ENCODE measurements around the gene IPO7. TPM values are rescaled to one million over a fixed set of nuclear protein-coding genes. Genes with fewer than 3 reads are reported as not detected.

The IPO7 gene
- total and polyA plus RNA-seq, 2 of the 13 experiments (the other 11 are each of a cell fraction or from before 2014, with no cell fraction given): 59.4 to 98.4 TPM

DNA sequence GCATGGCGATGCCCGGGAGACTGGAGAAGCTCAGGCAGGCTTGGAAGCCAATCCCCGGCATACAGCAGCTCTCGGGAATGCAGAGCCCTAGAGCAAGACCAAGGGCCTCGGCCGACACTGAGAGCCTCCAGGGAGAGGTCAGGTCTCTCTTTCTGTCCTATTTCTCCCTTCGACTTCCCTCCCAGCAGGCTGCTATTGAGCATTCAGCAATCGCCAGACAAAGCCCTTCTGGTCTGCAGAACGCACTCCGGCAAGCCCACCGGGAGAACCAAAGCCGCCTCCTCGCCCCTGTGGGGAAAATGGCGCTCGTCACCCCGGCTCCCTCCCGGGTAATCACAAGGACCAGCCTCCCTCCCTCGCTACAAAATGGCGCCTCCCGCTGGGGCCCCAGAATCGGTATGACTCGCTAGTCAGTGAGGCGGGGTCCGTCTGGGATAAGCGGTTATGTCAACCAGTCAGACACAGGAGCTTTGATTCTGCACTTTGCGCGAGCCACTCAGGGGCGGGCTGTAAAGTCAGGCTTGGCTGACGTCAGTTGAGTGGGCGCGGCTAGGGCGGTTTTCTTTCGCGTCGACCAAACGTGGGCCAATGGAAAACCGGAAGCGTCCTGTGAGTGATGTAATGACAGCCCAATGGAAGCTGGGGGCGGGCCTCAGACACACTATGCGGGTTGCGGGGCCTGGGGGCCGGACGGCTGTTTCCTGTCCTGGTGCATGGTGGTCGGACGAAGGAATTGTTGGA is 76.0 kb downstream of the IPO7 start, which contains the start of gene ZNF143 (continued):
- no peak for TF ChIP-seq IKZF4 (CRISPR knock-in tag; IDR thresholded peaks at IDR 0.05; ENCODE audit: borderline replicate concordance, low read depth, not compliant biosample characterization)
- TF ChIP-seq ZNF556 (CRISPR knock-in tag; IDR thresholded peaks at IDR 0.05; ENCODE audit: borderline replicate concordance): 0 out of 2 replicates have a peak, but pooled peaks have one; percentile 59
- TF ChIP-seq RNF2 (conservative IDR thresholded peaks at IDR 0.05; ENCODE audit: low read depth): no peak
- TF ChIP-seq, protein P1, sequence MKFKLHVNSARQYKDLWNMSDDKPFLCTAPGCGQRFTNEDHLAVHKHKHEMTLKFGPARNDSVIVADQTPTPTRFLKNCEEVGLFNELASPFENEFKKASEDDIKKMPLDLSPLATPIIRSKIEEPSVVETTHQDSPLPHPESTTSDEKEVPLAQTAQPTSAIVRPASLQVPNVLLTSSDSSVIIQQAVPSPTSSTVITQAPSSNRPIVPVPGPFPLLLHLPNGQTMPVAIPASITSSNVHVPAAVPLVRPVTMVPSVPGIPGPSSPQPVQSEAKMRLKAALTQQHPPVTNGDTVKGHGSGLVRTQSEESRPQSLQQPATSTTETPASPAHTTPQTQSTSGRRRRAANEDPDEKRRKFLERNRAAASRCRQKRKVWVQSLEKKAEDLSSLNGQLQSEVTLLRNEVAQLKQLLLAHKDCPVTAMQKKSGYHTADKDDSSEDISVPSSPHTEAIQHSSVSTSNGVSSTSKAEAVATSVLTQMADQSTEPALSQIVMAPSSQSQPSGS (CRISPR knock-in tag; IDR thresholded peaks at IDR 0.05): peak; percentile 56; the same call in 1 of the 2 replicates
- TF ChIP-seq, protein P2, sequence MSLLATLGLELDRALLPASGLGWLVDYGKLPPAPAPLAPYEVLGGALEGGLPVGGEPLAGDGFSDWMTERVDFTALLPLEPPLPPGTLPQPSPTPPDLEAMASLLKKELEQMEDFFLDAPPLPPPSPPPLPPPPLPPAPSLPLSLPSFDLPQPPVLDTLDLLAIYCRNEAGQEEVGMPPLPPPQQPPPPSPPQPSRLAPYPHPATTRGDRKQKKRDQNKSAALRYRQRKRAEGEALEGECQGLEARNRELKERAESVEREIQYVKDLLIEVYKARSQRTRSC (CRISPR knock-in tag; IDR thresholded peaks at IDR 0.05; ENCODE audit: low read depth): no peak
- 0 out of 2 replicates have a peak, but pooled peaks have one; percentile 10 for TF ChIP-seq ZNF761 (CRISPR knock-in tag; conservative IDR thresholded peaks at IDR 0.05)
- no peak for TF ChIP-seq KLF13 (CRISPR knock-in tag; IDR thresholded peaks at IDR 0.05)
- TF ChIP-seq ZZZ3 (CRISPR knock-in tag; IDR thresholded peaks at IDR 0.05; ENCODE audit: borderline replicate concordance): no peak; the same call in 1 of the 2 replicates
- TF ChIP-seq ZNF782 (CRISPR knock-in tag; IDR thresholded peaks at IDR 0.05; ENCODE audit: borderline replicate concordance): no peak
- no peak for TF ChIP-seq ZMYM2 (CRISPR knock-in tag; IDR thresholded peaks at IDR 0.05)
- TF ChIP-seq, protein P3, sequence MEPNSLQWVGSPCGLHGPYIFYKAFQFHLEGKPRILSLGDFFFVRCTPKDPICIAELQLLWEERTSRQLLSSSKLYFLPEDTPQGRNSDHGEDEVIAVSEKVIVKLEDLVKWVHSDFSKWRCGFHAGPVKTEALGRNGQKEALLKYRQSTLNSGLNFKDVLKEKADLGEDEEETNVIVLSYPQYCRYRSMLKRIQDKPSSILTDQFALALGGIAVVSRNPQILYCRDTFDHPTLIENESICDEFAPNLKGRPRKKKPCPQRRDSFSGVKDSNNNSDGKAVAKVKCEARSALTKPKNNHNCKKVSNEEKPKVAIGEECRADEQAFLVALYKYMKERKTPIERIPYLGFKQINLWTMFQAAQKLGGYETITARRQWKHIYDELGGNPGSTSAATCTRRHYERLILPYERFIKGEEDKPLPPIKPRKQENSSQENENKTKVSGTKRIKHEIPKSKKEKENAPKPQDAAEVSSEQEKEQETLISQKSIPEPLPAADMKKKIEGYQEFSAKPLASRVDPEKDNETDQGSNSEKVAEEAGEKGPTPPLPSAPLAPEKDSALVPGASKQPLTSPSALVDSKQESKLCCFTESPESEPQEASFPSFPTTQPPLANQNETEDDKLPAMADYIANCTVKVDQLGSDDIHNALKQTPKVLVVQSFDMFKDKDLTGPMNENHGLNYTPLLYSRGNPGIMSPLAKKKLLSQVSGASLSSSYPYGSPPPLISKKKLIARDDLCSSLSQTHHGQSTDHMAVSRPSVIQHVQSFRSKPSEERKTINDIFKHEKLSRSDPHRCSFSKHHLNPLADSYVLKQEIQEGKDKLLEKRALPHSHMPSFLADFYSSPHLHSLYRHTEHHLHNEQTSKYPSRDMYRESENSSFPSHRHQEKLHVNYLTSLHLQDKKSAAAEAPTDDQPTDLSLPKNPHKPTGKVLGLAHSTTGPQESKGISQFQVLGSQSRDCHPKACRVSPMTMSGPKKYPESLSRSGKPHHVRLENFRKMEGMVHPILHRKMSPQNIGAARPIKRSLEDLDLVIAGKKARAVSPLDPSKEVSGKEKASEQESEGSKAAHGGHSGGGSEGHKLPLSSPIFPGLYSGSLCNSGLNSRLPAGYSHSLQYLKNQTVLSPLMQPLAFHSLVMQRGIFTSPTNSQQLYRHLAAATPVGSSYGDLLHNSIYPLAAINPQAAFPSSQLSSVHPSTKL (CRISPR knock-in tag; IDR thresholded peaks at IDR 0.05): no peak; the same call in 1 of the 2 replicates
- no peak for TF ChIP-seq TP53 (CRISPR knock-in tag; conservative IDR thresholded peaks at IDR 0.05)
- no peak for TF ChIP-seq FOXM1 (CRISPR knock-in tag; IDR thresholded peaks at IDR 0.05)
- TF ChIP-seq ZIK1 (CRISPR knock-in tag; IDR thresholded peaks at IDR 0.05; ENCODE audit: borderline replicate concordance, low read depth): 0 out of 2 replicates have a peak, but pooled peaks have one; percentile 37
- TF ChIP-seq ZNF777 (CRISPR knock-in tag; IDR thresholded peaks at IDR 0.05): no peak
- 0 out of 2 replicates have a peak, but pooled peaks have one; percentile 57 for TF ChIP-seq ZNF772 (CRISPR knock-in tag; IDR thresholded peaks at IDR 0.05)
- TF ChIP-seq ASH2L (IDR thresholded peaks at IDR 0.05; ENCODE audit: insufficient read length, low read depth, low read length): peak; percentile 65
- TF ChIP-seq ZNF766 (CRISPR knock-in tag; IDR thresholded peaks at IDR 0.05; ENCODE audit: borderline replicate concordance): no peak
- peak; percentile 28; the same call in 1 of the 2 replicates for TF ChIP-seq MEIS2 (CRISPR knock-in tag; IDR thresholded peaks at IDR 0.05)
- TF ChIP-seq, protein P4, sequence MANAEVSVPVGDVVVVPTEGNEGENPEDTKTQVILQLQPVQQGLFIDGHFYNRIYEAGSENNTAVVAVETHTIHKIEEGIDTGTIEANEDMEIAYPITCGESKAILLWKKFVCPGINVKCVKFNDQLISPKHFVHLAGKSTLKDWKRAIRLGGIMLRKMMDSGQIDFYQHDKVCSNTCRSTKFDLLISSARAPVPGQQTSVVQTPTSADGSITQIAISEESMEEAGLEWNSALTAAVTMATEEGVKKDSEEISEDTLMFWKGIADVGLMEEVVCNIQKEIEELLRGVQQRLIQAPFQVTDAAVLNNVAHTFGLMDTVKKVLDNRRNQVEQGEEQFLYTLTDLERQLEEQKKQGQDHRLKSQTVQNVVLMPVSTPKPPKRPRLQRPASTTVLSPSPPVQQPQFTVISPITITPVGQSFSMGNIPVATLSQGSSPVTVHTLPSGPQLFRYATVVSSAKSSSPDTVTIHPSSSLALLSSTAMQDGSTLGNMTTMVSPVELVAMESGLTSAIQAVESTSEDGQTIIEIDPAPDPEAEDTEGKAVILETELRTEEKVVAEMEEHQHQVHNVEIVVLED (CRISPR knock-in tag; IDR thresholded peaks at IDR 0.05; ENCODE audit: borderline replicate concordance): peak; percentile 57; the same call in 1 of the 2 replicates
- TF ChIP-seq PRPF4 (IDR thresholded peaks at IDR 0.05; ENCODE audit: low read depth, low read length, poor library complexity, severe bottlenecking): no peak

All from HepG2 (cell line).